GM19351 (cell line): ENCODE data around the gene PLCB1.
"Not testable (repeated sequence)": the region's sequence is repeated elsewhere in the genome, so short reads cannot be mapped to it uniquely, and the experiment has no call there.

Source experiments
- ATAC-seq: cut with Tn5 transposase; IDR thresholded peaks from one replicate; pipeline ENCODE4 v1.9.1; 2021; ENCODE audit warnings: mild to moderate bottlenecking, moderate library complexity; ENCODE audit not compliant: unreplicated experiment

PLCB1 gene

DNA sequence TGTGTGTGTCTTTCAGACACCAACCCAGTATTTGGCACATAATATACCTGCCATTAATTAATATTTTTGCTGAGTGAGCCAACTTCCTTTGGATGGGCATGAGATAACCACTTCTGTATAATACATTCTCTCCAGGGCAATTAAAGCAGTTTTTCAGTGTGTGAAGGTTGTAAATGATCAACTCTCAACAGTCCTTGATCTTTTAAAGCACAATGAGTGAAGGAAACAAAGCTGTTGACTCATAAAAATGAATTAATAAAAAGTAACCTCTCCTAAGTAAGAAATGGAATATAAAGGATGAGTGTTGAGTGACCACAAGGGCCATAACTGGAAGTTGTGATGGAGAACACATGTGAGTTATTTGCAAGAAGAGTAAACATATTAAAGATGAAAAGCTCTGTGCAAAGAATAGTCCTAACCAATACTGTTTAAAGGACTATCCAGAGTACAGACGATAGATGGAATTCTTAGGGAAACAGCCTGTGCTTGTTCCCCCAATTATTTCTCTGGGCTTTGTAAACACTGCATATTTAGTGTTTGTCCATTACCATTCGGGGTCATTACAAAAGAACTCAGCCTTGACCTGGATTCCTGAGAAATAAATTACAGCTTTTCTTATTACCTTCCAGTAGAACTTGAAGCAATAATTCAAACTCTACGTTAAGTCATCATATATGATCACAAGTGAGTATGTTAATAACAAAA lies 446.2 kb downstream of the PLCB1 start:
- ATAC-seq = no peak

DNA sequence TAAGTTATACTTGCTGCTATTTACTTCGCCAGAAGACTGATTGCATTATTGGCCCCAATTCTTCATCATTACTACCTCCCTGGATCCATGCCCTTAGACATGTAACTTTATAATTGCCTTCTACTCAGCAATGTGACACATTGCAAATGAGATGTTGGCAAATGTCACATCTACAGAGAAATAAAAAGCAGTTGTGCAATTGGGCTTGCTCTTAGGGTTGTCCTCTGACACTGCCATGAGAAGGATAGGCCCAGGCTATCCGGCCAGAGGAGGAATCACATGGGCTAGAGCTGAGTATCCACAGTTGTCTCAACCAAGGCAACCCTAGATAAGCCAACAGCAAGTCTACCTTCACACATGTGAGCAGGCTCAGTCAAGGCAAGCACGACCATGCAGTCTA lies 447.0 kb downstream of the PLCB1 start:
- no peak for ATAC-seq

GRCh38 chr20:8581446-8582183 lies 449.5 kb downstream of the PLCB1 start:
- no peak for ATAC-seq

GRCh38 chr20:8583012-8583565 lies 451.0 kb downstream of the PLCB1 start:
- no peak for ATAC-seq

DNA sequence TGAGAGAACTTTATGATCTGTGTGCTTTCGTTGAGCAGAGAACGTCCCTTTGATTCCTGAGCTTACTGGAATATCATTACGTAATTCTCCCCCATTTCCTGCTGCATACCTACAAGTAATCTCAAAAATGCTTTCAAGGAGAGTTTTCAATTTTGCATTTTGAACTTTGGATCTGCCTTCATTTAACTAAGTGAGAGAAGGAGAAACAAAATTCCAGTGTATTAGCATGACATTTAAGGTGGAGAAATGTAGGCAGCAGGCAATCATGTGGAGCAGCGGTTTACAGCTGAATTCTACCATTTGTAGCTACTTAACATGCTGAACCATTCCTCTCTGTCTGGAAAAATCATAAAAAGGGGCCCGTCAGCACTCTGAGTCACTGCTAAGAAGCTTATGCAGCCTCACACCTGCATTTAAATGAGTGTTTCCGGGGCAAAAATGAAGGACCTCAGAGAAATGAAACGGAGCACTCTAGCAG lies 451.5 kb downstream of the PLCB1 start:
- ATAC-seq = no peak

- peak; percentile 3 for ATAC-seq
These were observed 455.2 kb downstream of the PLCB1 start for GRCh38 chr20:8587251-8587650.

DNA sequence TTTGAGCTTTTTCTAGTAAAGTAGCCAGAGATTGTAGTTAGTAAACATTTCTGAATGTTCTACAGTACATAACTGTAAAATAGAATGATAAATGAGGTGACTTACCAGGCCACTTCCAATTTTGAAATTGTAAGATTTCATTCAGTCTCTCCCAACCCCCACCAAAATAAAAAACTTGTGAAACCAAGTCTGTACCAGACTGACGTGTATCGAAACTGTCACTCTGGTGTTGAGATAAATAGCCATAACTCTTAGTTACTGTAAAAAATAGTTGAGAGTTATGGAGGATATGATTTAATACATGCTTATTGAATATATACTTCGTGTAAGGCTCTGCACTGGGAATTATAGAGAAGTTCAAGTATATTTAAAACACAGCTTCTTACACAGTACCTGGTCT lies 455.7 kb downstream of the PLCB1 start:
- ATAC-seq = peak; percentile 90

DNA sequence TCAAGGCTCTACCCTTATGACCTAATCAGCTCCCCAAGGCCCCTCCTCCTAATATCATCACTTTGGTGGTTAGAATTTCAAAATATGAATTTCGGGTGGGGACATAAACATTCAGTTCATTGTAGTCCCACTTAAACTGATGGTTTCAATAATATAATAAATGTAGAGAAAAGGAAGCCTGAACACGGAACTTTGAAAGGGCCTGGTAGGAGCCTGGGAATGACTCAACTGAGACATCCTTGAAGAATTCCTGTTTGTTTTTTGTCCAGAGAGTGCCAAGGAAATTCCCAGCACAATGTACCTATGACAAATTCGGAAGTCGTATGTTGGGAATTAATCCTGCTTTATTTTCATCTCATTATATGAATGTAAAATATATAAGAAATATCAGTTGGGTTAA lies 457.9 kb downstream of the PLCB1 start:
- ATAC-seq = no peak

DNA sequence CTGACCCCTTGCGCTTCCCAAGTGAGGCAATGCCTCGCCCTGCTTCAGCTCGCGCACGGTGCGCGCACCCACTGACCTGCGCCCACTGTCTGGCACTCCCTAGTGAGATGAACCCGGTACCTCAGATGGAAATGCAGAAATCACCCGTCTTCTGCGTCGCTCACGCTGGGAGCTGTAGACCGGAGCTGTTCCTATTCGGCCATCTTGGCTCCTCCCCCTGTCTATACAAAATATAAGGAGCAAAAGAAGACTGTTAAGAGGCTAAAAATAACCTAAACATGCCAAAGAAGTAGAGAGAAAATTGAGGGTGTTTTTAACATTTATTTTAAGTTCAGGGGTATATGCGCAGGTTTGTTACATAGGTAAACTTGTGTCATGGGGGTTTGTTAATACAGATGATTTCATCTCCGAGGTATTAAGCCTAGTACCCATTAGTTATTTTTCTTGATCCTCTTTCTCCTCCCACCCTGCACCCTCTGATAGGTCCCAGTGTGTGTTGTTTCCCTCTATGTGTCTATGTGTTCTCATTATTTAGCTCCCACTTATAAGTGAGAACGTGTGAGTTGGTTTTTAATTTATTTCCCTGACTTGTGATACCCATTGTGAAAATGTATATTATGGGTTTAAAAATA lies 469.0 kb downstream of the PLCB1 start:
- not testable (repeated sequence) for ATAC-seq

DNA sequence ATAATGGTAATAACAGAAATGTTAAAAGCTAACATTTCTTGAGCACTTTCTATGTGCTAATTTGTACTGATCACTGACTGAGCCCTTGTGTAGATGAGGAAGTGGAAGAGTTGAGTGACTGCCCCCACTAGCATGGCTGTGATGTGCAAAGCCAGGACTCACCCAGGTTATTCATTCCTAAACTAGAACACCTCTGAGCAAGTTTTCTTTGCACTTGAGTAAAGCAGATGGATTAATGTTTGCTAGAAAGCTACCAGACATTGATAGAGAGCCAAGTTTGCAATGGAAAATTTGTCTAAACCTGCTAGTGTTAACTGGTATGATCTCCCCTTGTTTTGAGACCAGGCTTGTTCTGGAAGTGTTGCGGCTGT lies 469.5 kb downstream of the PLCB1 start:
- ATAC-seq = peak; percentile 94

GRCh38 chr20:8602389-8603116 lies 470.5 kb downstream of the PLCB1 start:
- peak; percentile 78 for ATAC-seq

- no peak for ATAC-seq
These were observed 476.4 kb downstream of the PLCB1 start for GRCh38 chr20:8608470-8608869.

- no peak for ATAC-seq
These were observed 484.7 kb downstream of the PLCB1 start for GRCh38 chr20:8616792-8617191.

- ATAC-seq = no peak
These were observed 488.9 kb downstream of the PLCB1 start for GRCh38 chr20:8621001-8621400.

GRCh38 chr20:8624046-8624445 lies 492.0 kb downstream of the PLCB1 start:
- ATAC-seq = no peak

DNA sequence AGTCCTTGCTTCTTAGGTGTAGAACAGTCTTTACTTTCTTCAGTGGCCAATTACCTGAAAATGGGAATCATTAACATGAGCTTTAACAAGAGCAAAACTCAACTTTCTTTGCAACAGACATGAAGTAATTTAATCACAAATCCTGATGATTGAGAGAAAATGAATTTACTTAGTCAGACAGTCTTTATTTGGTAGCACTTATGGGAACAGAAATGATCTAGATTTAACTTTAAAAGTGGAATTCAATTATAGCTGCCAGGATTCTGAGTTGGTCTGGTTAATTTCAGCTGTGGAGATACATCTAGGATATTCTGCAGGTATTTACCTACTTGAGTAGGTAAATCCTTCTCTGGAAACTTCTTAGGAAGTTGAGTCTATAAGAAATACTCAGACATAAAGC lies 492.6 kb downstream of the PLCB1 start:
- ATAC-seq = no peak

DNA sequence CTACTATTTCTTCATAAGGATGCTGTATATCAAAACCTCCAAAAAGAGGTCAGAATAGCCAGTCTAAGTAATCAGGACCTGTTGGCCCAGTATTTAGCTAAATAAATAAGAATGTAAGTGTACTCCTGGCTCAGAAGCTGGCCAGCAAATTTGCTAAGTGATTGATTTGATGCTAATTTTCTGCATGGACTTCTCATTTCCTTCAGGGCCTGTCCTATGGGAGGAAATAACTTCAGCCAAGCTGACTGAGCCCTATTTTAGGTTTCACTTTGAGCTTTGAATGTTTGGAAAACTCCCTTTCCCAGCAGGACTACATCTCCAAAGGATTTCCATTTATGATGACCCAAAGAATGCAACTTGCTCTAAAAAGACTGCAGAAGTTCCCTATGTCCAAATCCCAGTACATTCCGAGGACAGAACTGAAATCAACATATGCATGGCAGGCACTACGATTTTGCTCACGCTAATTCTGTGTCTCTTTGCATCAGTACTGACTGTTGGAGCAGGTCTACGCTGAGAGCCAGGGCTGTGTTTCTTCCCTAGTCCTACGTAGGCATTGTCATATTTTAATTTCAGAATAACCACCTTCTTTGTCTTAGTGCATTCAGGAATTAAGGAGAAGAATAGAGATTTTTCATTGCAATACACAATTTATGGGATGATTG lies 495.4 kb downstream of the PLCB1 start:
- no peak for ATAC-seq

DNA sequence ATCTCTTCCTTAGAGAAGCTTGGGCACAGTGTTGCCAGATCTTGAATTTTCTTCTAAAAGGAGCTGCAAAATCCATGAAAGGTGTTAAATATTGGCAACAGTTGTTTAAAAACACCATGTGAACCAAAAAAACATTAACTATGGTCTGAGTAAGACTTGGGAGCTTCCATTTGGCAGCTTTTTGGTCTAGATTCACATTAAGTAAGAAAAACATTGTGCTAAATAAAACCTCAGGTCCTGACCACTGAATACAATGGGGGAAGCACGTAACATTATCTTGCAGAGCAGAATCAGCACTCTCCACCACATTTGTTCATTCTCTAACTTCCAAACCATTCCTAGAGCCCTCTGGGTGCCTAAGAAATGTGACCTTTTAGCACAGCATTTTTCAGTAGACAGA lies 499.2 kb downstream of the PLCB1 start:
- ATAC-seq = no peak

DNA sequence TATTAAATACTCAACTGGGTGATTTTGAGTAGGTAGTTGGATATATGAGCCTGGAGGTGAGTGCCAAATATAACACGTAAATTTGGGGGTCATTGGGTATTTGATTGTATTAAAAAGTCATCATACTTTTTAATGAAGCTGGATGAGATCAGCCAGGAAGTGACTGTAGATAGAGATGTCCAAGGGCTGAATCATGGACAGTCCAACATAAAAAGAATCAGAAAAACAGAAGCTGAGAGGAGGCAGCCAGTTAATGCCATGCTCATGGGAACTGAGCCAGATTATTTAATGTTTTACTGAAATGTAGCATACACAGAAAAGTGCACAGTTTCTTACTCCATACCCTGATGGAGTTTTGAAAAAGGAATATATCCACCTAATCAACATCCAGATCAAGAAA lies 501.3 kb downstream of the PLCB1 start:
- ATAC-seq = no peak

DNA sequence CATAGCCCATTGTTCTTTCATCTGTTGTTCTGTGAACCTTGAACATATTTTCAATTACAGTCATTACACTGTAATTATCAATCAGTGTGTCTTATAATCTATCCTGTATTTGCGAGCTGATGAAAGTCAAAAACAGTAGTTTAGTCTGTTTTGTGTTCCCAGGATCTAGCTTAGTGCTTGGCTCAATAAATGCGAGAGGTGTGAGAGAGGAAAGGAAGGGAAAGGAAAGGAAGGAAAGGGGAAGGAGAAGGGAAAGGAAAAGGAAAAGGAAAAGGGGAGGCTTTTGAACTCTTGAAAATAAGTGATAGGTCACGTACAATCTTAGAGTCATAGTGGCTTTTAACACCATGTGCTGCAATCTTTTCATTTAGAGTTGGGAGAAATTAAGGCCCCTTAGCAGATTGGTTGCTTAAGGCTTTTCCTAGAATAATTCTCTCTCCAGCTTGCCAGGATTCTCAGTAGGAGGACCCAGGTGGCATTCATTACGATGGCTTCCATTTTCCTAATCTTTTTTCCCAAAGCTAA lies 503.0 kb downstream of the PLCB1 start:
- ATAC-seq = no peak
